Measurements from ENCODE around the gene UPK3A. TPM values are rescaled to one million over a fixed set of nuclear protein-coding genes. Genes with fewer than 3 reads are reported as not detected.

UPK3A gene
- total RNA-seq (2014; rRNA removed; shearing (Covaris generic)) = not detected in 2 replicates

- peak; percentile 70 for DNase-seq (ENCODE audit: low read depth)
Measured at GRCh38 chr22:45284705-45285262, at the start of gene UPK3A. TSS of gene UPK3A (plus strand) at chr22:45284949. CDS start at chr22:45285014, 65 bp downstream.

- no peak for DNase-seq (ENCODE audit: low read depth)
Measured at GRCh38 chr22:45235101-45235777, 49.5 kb upstream of the UPK3A start.

GRCh38 chr22:45235851-45236342 is 48.9 kb upstream of the UPK3A start:
- DNase-seq (ENCODE audit: low read depth) = no peak

GRCh38 chr22:45237065-45237990 is 47.4 kb upstream of the UPK3A start:
- no peak for DNase-seq (ENCODE audit: low read depth)

- DNase-seq (ENCODE audit: low read depth) = no peak
Measured at GRCh38 chr22:45238076-45238956, 46.4 kb upstream of the UPK3A start.

GRCh38 chr22:45238957-45239680 is 45.6 kb upstream of the UPK3A start:
- DNase-seq (ENCODE audit: low read depth) = no peak

- DNase-seq (ENCODE audit: low read depth) = no peak
Measured at GRCh38 chr22:45239681-45240051, 45.1 kb upstream of the UPK3A start.

- DNase-seq (ENCODE audit: low read depth) = peak; percentile 28
Measured at GRCh38 chr22:45240104-45240809, 44.5 kb upstream of the UPK3A start.

- DNase-seq (ENCODE audit: low read depth) = peak; percentile 60
Measured at GRCh38 chr22:45240810-45241631, 43.7 kb upstream of the UPK3A start, which contains the start of gene KIAA0930. TSS of gene KIAA0930 (minus strand) at chr22:45240894. CDS start at chr22:45240703, 191 bp downstream.

GRCh38 chr22:45242778-45243191 is 42.0 kb upstream of the UPK3A start:
- DNase-seq (ENCODE audit: low read depth) = peak; percentile 35

- no peak for DNase-seq (ENCODE audit: low read depth)
Measured at GRCh38 chr22:45244916-45245315, 39.8 kb upstream of the UPK3A start.

- DNase-seq (ENCODE audit: low read depth) = peak; percentile 94
Measured at GRCh38 chr22:45246060-45246985, 38.4 kb upstream of the UPK3A start.

GRCh38 chr22:45248832-45249561 is 35.8 kb upstream of the UPK3A start:
- no peak for DNase-seq (ENCODE audit: low read depth)

GRCh38 chr22:45251825-45252224 is 32.9 kb upstream of the UPK3A start:
- DNase-seq (ENCODE audit: low read depth) = no peak

GRCh38 chr22:45253039-45253641 is 31.6 kb upstream of the UPK3A start:
- no peak for DNase-seq (ENCODE audit: low read depth)

GRCh38 chr22:45254388-45254787 is 30.4 kb upstream of the UPK3A start:
- no peak for DNase-seq (ENCODE audit: low read depth)

- peak; percentile 49 for DNase-seq (ENCODE audit: low read depth)
Measured at GRCh38 chr22:45254789-45255278, 29.9 kb upstream of the UPK3A start.

Data from Daoy (cell line).